ENCODE data around the gene SNRK. TPM values are rescaled to one million over a fixed set of nuclear protein-coding genes. Genes with fewer than 3 reads are reported as not detected.

Gene SNRK
- total RNA-seq, 1 experiment from 2014 or later = 11.8 TPM

- POLR2A ChIA-PET = no interaction called here
- no peak for DNase-seq (ENCODE audit: low spot score)
These were observed 21.3 kb downstream of the SNRK start for GRCh38 chr3:43307649-43308048.

GRCh38 chr3:43309372-43310305, 23.3 kb downstream of the SNRK start:
- Mint-ChIP-seq H3K4me1 (no peaks in the 10 kb centered on the region), H3K27ac (no peak overlapping the region), H3K36me3 (peaks cover 22% of the 10 kb centered on the region), H3K9me3 (peaks cover 14% of the 10 kb centered on the region; the same call in 1 of the 2 replicates), H3K4me3 (no peak overlapping the region), H3K27me3 (ENCODE audit: low read depth) (no peaks in the 10 kb centered on the region)
- DNase-seq (ENCODE audit: low spot score) = no peak
- CTCF ChIA-PET = no interaction called here
- no peak for ATAC-seq
- POLR2A ChIA-PET = no interaction called here
- TF ChIP-seq SP1 (CRISPR knock-in tag; conservative IDR thresholded peaks at IDR 0.05) (no peak), MYBL2 (CRISPR knock-in tag; IDR thresholded peaks at IDR 0.05) (no peak), ESRRA (CRISPR knock-in tag; IDR thresholded peaks at IDR 0.05; ENCODE audit: borderline replicate concordance) (no peak)
- TF ChIP-seq, protein P1, sequence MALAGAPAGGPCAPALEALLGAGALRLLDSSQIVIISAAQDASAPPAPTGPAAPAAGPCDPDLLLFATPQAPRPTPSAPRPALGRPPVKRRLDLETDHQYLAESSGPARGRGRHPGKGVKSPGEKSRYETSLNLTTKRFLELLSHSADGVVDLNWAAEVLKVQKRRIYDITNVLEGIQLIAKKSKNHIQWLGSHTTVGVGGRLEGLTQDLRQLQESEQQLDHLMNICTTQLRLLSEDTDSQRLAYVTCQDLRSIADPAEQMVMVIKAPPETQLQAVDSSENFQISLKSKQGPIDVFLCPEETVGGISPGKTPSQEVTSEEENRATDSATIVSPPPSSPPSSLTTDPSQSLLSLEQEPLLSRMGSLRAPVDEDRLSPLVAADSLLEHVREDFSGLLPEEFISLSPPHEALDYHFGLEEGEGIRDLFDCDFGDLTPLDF (CRISPR knock-in tag; IDR thresholded peaks at IDR 0.05) = no peak
- TF ChIP-seq, protein P2, sequence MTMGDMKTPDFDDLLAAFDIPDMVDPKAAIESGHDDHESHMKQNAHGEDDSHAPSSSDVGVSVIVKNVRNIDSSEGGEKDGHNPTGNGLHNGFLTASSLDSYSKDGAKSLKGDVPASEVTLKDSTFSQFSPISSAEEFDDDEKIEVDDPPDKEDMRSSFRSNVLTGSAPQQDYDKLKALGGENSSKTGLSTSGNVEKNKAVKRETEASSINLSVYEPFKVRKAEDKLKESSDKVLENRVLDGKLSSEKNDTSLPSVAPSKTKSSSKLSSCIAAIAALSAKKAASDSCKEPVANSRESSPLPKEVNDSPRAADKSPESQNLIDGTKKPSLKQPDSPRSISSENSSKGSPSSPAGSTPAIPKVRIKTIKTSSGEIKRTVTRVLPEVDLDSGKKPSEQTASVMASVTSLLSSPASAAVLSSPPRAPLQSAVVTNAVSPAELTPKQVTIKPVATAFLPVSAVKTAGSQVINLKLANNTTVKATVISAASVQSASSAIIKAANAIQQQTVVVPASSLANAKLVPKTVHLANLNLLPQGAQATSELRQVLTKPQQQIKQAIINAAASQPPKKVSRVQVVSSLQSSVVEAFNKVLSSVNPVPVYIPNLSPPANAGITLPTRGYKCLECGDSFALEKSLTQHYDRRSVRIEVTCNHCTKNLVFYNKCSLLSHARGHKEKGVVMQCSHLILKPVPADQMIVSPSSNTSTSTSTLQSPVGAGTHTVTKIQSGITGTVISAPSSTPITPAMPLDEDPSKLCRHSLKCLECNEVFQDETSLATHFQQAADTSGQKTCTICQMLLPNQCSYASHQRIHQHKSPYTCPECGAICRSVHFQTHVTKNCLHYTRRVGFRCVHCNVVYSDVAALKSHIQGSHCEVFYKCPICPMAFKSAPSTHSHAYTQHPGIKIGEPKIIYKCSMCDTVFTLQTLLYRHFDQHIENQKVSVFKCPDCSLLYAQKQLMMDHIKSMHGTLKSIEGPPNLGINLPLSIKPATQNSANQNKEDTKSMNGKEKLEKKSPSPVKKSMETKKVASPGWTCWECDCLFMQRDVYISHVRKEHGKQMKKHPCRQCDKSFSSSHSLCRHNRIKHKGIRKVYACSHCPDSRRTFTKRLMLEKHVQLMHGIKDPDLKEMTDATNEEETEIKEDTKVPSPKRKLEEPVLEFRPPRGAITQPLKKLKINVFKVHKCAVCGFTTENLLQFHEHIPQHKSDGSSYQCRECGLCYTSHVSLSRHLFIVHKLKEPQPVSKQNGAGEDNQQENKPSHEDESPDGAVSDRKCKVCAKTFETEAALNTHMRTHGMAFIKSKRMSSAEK (CRISPR knock-in tag; IDR thresholded peaks at IDR 0.05; ENCODE audit: borderline replicate concordance) = no peak

More at GRCh38 chr3:43307649-43308048, 21.3 kb downstream of the SNRK start:
- CTCF ChIA-PET = no interaction called here
- Mint-ChIP-seq H3K4me1 (no peaks in the 10 kb centered on the region), H3K27ac (no peak overlapping the region), H3K4me3 (no peak overlapping the region), H3K9me3 (peaks cover 11% of the 10 kb centered on the region; the same call in 1 of the 2 replicates), H3K36me3 (peaks cover 29% of the 10 kb centered on the region), H3K27me3 (ENCODE audit: low read depth) (no peaks in the 10 kb centered on the region)
- no peak for ATAC-seq
- no peak for TF ChIP-seq TEAD1 (CRISPR knock-in tag; IDR thresholded peaks at IDR 0.05)
- TF ChIP-seq, protein P3, sequence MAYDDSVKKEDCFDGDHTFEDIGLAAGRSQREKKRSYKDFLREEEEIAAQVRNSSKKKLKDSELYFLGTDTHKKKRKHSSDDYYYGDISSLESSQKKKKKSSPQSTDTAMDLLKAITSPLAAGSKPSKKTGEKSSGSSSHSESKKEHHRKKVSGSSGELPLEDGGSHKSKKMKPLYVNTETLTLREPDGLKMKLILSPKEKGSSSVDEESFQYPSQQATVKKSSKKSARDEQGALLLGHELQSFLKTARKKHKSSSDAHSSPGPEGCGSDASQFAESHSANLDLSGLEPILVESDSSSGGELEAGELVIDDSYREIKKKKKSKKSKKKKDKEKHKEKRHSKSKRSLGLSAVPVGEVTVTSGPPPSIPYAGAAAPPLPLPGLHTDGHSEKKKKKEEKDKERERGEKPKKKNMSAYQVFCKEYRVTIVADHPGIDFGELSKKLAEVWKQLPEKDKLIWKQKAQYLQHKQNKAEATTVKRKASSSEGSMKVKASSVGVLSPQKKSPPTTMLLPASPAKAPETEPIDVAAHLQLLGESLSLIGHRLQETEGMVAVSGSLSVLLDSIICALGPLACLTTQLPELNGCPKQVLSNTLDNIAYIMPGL (CRISPR knock-in tag; IDR thresholded peaks at IDR 0.05) = no peak
- TF ChIP-seq, protein P4, sequence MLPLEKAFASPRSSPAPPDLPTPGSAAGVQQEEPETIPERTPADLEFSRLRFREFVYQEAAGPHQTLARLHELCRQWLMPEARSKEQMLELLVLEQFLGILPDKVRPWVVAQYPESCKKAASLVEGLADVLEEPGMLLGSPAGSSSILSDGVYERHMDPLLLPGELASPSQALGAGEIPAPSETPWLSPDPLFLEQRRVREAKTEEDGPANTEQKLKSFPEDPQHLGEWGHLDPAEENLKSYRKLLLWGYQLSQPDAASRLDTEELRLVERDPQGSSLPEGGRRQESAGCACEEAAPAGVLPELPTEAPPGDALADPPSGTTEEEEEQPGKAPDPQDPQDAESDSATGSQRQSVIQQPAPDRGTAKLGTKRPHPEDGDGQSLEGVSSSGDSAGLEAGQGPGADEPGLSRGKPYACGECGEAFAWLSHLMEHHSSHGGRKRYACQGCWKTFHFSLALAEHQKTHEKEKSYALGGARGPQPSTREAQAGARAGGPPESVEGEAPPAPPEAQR (CRISPR knock-in tag; IDR thresholded peaks at IDR 0.05) = no peak
- TF ChIP-seq, protein P5, sequence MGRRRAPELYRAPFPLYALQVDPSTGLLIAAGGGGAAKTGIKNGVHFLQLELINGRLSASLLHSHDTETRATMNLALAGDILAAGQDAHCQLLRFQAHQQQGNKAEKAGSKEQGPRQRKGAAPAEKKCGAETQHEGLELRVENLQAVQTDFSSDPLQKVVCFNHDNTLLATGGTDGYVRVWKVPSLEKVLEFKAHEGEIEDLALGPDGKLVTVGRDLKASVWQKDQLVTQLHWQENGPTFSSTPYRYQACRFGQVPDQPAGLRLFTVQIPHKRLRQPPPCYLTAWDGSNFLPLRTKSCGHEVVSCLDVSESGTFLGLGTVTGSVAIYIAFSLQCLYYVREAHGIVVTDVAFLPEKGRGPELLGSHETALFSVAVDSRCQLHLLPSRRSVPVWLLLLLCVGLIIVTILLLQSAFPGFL (CRISPR knock-in tag; IDR thresholded peaks at IDR 0.05; ENCODE audit: borderline replicate concordance) = no peak
- TF ChIP-seq ZNF121 (CRISPR knock-in tag; IDR thresholded peaks at IDR 0.05) = no peak
- no peak for TF ChIP-seq NFE2L1 (CRISPR knock-in tag; IDR thresholded peaks at IDR 0.05)
- TF ChIP-seq, protein P6, sequence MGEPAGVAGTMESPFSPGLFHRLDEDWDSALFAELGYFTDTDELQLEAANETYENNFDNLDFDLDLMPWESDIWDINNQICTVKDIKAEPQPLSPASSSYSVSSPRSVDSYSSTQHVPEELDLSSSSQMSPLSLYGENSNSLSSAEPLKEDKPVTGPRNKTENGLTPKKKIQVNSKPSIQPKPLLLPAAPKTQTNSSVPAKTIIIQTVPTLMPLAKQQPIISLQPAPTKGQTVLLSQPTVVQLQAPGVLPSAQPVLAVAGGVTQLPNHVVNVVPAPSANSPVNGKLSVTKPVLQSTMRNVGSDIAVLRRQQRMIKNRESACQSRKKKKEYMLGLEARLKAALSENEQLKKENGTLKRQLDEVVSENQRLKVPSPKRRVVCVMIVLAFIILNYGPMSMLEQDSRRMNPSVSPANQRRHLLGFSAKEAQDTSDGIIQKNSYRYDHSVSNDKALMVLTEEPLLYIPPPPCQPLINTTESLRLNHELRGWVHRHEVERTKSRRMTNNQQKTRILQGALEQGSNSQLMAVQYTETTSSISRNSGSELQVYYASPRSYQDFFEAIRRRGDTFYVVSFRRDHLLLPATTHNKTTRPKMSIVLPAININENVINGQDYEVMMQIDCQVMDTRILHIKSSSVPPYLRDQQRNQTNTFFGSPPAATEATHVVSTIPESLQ (CRISPR knock-in tag; IDR thresholded peaks at IDR 0.05) = no peak
- no peak for TF ChIP-seq RORB (CRISPR knock-in tag; IDR thresholded peaks at IDR 0.05)
- TF ChIP-seq NFYB (CRISPR knock-in tag; conservative IDR thresholded peaks at IDR 0.05; ENCODE audit: low read depth) = no peak
- TF ChIP-seq, protein P7, sequence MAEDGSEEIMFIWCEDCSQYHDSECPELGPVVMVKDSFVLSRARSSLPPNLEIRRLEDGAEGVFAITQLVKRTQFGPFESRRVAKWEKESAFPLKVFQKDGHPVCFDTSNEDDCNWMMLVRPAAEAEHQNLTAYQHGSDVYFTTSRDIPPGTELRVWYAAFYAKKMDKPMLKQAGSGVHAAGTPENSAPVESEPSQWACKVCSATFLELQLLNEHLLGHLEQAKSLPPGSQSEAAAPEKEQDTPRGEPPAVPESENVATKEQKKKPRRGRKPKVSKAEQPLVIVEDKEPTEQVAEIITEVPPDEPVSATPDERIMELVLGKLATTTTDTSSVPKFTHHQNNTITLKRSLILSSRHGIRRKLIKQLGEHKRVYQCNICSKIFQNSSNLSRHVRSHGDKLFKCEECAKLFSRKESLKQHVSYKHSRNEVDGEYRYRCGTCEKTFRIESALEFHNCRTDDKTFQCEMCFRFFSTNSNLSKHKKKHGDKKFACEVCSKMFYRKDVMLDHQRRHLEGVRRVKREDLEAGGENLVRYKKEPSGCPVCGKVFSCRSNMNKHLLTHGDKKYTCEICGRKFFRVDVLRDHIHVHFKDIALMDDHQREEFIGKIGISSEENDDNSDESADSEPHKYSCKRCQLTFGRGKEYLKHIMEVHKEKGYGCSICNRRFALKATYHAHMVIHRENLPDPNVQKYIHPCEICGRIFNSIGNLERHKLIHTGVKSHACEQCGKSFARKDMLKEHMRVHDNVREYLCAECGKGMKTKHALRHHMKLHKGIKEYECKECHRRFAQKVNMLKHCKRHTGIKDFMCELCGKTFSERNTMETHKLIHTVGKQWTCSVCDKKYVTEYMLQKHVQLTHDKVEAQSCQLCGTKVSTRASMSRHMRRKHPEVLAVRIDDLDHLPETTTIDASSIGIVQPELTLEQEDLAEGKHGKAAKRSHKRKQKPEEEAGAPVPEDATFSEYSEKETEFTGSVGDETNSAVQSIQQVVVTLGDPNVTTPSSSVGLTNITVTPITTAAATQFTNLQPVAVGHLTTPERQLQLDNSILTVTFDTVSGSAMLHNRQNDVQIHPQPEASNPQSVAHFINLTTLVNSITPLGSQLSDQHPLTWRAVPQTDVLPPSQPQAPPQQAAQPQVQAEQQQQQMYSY (CRISPR knock-in tag; IDR thresholded peaks at IDR 0.05) = no peak
- TF ChIP-seq RELA (CRISPR knock-in tag; IDR thresholded peaks at IDR 0.05; ENCODE audit: borderline replicate concordance) = no peak
- no peak for TF ChIP-seq ELF4 (CRISPR knock-in tag; IDR thresholded peaks at IDR 0.05; ENCODE audit: low read depth)
- TF ChIP-seq ATF1 (CRISPR knock-in tag; IDR thresholded peaks at IDR 0.05) = no peak

Data from WTC11 (cell line).